Kasumi-1 (cell line): ENCODE data around the gene TTLL4.

Experiments used
- DNase-seq, 2 experiments: peaks; one replicate each; lab custom pipeline; 2025; lab: John Stamatoyannopoulos, UW

Gene TTLL4

GRCh38 chr2:218785103-218785502 is 74.5 kb downstream of the TTLL4 start:
- no peak for DNase-seq

- no peak for DNase-seq
Measured at GRCh38 chr2:218786133-218786532, 75.5 kb downstream of the TTLL4 start.

GRCh38 chr2:218788529-218789255 is 78.1 kb downstream of the TTLL4 start:
- DNase-seq = no peak

GRCh38 chr2:218792433-218792832 is 81.8 kb downstream of the TTLL4 start:
- no peak for DNase-seq

- DNase-seq = no peak
Measured at GRCh38 chr2:218796691-218797090, 86.1 kb downstream of the TTLL4 start.

- DNase-seq = no peak
Measured at GRCh38 chr2:218798767-218799504, 88.3 kb downstream of the TTLL4 start.

- DNase-seq = no peak
Measured at GRCh38 chr2:218799990-218800389, 89.4 kb downstream of the TTLL4 start.

GRCh38 chr2:218802386-218802994 is 91.9 kb downstream of the TTLL4 start:
- no peak for DNase-seq

- DNase-seq = no peak
Measured at GRCh38 chr2:218804817-218805216, 94.2 kb downstream of the TTLL4 start.
